Lower lobe of right lung (tissue), 2 donors: ENCODE results near the gene MAPKBP1. TPM values are rescaled to one million over a fixed set of nuclear protein-coding genes. Genes with fewer than 3 reads are reported as not detected.

Experiments
- ATAC-seq, 2 donors: fragments of 200-7000 bp; cut with Tn5 transposase; one replicate each; pipeline ENCODE4 v1.9.1; 2020 to 2022; ENCODE audit warnings: mild to moderate bottlenecking in 2 of 2, moderate library complexity in 2 of 2
- DNase-seq: peaks from one replicate; pipeline ENCODE4 v3.0.0-alpha.2; 2020
- H3K27ac ChIP-seq: fragments of 200-600 bp; one replicate; pipeline ENCODE4 v1.8.0; 2022
- H3K27me3 ChIP-seq: fragments of 200-600 bp; one replicate; pipeline ENCODE4 v1.8.0; 2022; ENCODE audit warnings: low read depth
- H3K36me3 ChIP-seq: fragments of 200-600 bp; one replicate; pipeline ENCODE4 v1.8.0; 2022; ENCODE audit warnings: mild to moderate bottlenecking
- H3K4me1 ChIP-seq: fragments of 200-600 bp; one replicate; pipeline ENCODE4 v1.8.0; 2022
- H3K4me3 ChIP-seq: fragments of 200-600 bp; one replicate; pipeline ENCODE4 v1.8.0; 2022; ENCODE audit warnings: mild to moderate bottlenecking
- H3K9me3 ChIP-seq: fragments of 200-600 bp; one replicate; pipeline ENCODE4 v1.8.0; 2022
- intact Hi-C: fragments of 100-400 bp; cut with DNase I; formaldehyde crosslinking; loops from one replicate; pipeline ENCODE4 v1.11.0; 2022
- total RNA-seq: library from RNA; stranded (reverse); fragmentation: NEBNext Ultra II Directional; extraction: Animal tissue kit (Norgen Biotek cat#: 25700); gene quantifications from one replicate; pipeline ENCODE4 v1.2.1, GENCODE V29; 2021
- TF ChIP-seq, protein P1 (sequence below): fragments of 200-600 bp; IDR thresholded peaks from one replicate; pipeline ENCODE4 v1.8.0; 2022; ENCODE audit warnings: antibody characterized with exemption, mild to moderate bottlenecking
- donor health status: DM: no; HTN: yes; CAD: no; lungs with severe emphysema.

MAPKBP1 gene
- total RNA-seq, 1 donor from 2014 or later: 17.0 TPM

- DNase-seq (no peak), ATAC-seq (no peak)
- no peak overlapping the region for H3K4me3 ChIP-seq
- intact Hi-C loops: no loop called here
- peaks cover 24% of the 10 kb centered on the region for H3K4me1 ChIP-seq
- no peak overlapping the region for H3K27ac ChIP-seq
- H3K36me3 ChIP-seq: no peaks in the 10 kb centered on the region
- no peaks in the 10 kb centered on the region for H3K27me3 ChIP-seq
- TF ChIP-seq, protein P1, sequence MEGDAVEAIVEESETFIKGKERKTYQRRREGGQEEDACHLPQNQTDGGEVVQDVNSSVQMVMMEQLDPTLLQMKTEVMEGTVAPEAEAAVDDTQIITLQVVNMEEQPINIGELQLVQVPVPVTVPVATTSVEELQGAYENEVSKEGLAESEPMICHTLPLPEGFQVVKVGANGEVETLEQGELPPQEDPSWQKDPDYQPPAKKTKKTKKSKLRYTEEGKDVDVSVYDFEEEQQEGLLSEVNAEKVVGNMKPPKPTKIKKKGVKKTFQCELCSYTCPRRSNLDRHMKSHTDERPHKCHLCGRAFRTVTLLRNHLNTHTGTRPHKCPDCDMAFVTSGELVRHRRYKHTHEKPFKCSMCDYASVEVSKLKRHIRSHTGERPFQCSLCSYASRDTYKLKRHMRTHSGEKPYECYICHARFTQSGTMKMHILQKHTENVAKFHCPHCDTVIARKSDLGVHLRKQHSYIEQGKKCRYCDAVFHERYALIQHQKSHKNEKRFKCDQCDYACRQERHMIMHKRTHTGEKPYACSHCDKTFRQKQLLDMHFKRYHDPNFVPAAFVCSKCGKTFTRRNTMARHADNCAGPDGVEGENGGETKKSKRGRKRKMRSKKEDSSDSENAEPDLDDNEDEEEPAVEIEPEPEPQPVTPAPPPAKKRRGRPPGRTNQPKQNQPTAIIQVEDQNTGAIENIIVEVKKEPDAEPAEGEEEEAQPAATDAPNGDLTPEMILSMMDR: no peak
- H3K9me3 ChIP-seq: no peaks in the 10 kb centered on the region
Observed at GRCh38 chr15:41788262-41788661, 14.0 kb downstream of the MAPKBP1 start.

DNA sequence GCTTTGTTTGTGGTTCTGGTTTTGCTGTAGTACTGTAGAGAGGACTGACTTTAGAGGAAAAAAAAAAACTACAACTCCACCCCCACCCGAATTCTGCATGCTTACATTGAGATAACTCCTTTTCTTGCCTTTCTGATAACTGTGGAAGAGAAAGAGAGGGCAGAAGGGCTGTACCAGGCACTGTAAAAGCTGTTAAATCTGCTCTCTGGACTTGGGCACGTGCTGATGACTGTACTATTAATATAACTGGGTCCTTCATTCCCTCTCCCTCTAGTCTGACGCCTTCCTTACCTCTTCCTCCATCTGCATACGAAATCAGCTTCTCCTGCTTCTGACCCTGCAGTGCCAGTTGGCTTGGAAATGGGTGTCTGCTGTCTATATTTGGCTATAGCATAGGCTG lies 15.0 kb downstream of the MAPKBP1 start:
- Histone ChIP-seq H3K27ac (no peak overlapping the region), H3K36me3 (no peaks in the 10 kb centered on the region), H3K4me3 (no peak overlapping the region), H3K27me3 (no peaks in the 10 kb centered on the region), H3K4me1 (peaks cover 24% of the 10 kb centered on the region), H3K9me3 (no peaks in the 10 kb centered on the region)
- intact Hi-C loops: no loop called here
- TF ChIP-seq, protein P1: no peak
- no peak for DNase-seq
- ATAC-seq: no peak

- DNase-seq: no peak
- Histone ChIP-seq H3K4me3 (no peak overlapping the region), H3K4me1 (peaks cover 24% of the 10 kb centered on the region), H3K27me3 (no peaks in the 10 kb centered on the region), H3K9me3 (no peaks in the 10 kb centered on the region), H3K36me3 (no peaks in the 10 kb centered on the region), H3K27ac (no peak overlapping the region)
- TF ChIP-seq, protein P1: no peak
- intact Hi-C loops: no loop called here
- ATAC-seq: no peak
Observed at GRCh38 chr15:41789662-41790061, 15.4 kb downstream of the MAPKBP1 start.

DNA sequence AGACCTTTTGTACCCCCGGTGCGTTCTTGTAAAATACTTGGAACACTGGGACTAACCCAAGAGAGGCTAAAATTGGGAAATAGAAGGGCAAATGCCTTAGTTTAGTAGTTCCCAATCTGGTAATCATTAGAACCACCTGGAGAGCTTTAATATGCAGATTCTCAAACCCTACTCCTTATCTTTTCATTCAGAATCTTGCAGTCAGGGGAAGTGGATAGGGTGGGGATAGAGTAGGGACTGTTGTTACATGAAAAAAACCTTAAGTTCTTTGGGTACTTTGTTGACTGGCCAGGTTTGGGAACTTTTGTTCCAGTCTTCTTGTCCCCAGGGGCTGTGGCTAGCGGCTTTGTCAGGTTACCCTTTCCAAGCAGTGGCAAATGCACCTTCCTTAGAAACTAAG lies 15.9 kb downstream of the MAPKBP1 start:
- H3K27ac ChIP-seq: peak overlapping the region; percentile 70
- no peaks in the 10 kb centered on the region for H3K27me3 ChIP-seq
- no peaks in the 10 kb centered on the region for H3K9me3 ChIP-seq
- intact Hi-C loops: no loop called here
- TF ChIP-seq, protein P1: no peak
- DNase-seq (no peak), ATAC-seq (no peak)
- peaks cover 24% of the 10 kb centered on the region for H3K4me1 ChIP-seq
- no peak overlapping the region for H3K4me3 ChIP-seq
- H3K36me3 ChIP-seq: no peaks in the 10 kb centered on the region

DNA sequence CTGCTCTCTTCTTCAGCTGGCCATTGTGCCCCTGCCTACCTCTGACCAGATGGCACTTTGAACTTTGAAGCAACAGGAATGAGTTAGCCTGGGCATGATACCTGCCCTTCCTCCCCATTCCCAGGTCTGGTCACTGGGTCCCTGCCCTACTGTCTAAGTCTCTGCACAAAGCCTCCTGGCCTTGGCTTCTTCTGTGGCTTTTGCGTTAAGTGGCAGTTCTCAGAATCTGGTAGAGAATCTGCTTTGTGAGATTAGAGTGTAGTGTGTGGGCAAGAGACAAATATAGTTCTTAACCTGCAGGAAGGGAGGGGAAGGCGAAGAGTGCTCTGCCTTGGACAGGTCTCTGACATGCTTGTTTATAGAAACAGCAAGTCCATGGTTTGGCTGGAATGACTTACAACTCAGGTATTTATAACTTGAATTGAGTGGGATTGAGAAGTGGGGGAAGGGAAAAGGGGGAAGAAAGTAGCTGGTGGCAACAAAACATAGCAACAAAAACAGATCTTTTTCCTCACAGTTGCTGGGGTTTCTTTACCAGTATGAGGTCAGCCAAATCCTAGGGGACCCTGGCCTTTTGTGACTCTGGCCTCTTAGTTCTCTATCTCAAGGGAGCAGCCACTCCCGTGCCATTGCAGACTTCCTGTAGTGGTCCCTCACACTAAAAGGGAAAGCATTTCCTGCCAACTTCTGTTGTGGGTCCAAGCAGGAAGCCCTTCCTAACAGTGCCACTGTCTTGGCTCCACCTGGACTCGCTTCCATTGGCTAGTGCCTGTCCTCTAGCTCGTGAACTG lies 16.7 kb downstream of the MAPKBP1 start:
- no peaks in the 10 kb centered on the region for H3K9me3 ChIP-seq
- no peak overlapping the region for H3K4me3 ChIP-seq
- H3K27ac ChIP-seq: peak overlapping the region; percentile 70
- H3K27me3 ChIP-seq: no peaks in the 10 kb centered on the region
- intact Hi-C loops: no loop called here
- TF ChIP-seq, protein P1: no peak
- DNase-seq (no peak), ATAC-seq (peak; percentile 81 to 84)
- H3K4me1 ChIP-seq: peaks cover 28% of the 10 kb centered on the region
- no peaks in the 10 kb centered on the region for H3K36me3 ChIP-seq
